OCI-M1 (cell line): ENCODE data around the gene BMP8A.
"Not testable (repeated sequence)": the region's sequence is repeated elsewhere in the genome, so short reads cannot be mapped to it uniquely, and the experiment has no call there.

Experiments
- DNase-seq: peaks from one replicate; lab custom pipeline; 2025; lab: John Stamatoyannopoulos, UW

Gene BMP8A

DNA sequence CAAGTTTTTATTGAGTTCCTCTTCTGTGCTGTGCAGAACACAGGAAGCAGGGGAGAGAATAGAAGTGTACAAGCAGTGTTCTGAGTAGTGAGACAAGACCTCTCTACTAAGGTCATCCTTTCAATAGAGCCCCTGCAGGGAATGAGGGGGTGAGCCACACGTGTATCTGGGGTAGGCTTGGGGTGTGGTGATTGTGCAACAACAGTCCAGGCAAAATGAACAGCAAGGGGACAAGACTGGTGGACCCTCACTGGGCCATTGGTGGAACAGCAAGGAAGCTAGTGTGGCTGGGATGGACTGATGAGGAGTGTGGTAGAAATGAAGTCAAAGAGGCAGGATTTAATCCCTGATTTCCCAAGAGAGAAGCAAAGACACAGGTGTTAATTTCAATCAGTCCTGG, 8.2 kb upstream of the BMP8A start:
- no peak for DNase-seq

DNA sequence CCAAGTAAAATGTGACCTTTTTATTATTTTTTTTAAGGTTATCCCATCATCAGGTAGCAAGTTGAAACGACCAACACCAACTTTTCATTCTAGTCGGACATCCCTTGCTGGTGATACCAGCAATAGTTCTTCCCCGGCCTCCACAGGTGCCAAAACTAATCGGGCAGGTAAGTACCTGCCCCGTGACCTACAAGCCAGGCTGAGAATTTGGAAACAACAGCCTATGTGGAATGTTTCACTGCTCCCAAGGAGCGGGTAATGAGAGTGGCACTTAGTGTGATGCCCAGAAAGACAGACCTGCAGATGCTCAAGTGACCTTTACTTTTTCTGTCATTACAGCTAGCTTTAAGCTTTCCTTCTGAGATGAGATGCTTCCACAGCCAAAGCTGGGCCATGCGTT, 6.9 kb upstream of the BMP8A start:
- DNase-seq: no peak

DNA sequence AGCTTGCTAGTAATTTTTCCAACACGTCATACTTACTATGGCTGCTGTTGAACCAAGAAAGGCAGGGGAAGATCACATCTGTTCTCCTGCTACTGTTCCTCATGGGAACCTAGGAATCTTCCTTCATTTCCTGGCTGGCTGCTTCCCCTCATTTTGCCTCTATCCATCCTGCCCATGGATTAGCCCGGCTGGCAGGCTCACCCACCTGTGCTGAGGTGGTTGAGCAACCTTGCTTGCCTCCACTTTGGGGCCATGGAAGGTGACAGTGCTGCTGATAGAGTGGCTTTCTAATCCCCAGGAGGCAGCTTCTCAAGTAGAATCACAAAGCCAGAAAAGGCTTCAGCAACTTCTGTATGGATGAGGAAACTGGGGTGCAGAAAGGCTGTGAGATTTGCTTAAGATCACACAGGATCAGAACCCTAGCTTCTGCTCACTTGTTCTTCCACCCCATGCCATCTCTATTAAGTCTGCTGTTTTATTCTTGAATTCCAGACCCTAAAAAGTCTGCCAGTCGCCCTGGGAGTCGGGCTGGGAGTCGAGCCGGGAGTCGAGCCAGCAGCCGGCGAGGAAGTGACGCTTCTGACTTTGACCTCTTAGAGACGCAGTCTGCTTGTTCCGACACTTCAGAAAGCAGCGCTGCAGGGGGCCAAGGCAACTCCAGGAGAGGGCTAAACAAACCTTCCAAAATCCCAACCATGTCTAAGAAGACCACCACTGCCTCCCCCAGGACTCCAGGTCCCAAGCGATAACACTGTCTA, 6.2 kb upstream of the BMP8A start:
- no peak for DNase-seq

DNA sequence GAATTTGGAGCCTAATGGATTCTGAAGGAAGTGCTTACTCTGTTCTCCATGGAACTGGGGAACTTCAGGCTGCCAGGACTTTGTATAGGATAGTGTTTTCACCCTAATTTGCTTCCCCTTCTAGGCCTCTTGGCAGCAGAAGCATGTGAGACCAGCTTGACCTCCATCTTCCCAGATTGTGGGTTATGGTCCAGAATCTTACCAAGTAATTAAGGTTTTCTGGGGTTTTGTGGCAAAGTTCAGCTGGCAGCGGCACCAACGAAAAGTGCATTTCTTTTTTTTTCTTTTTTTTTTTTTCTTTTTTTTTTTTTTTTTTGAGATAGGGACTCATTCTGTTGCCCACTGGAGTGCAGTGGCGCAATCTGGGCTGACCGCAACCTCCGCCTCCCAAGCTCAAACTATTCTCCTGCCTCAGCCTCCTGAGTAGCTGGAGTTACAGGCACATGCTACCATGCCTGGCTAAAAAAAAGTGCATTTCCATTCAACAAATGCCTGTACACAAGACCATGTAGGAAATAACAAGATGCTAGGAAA, 3.4 kb upstream of the BMP8A start:
- DNase-seq: no peak

DNA sequence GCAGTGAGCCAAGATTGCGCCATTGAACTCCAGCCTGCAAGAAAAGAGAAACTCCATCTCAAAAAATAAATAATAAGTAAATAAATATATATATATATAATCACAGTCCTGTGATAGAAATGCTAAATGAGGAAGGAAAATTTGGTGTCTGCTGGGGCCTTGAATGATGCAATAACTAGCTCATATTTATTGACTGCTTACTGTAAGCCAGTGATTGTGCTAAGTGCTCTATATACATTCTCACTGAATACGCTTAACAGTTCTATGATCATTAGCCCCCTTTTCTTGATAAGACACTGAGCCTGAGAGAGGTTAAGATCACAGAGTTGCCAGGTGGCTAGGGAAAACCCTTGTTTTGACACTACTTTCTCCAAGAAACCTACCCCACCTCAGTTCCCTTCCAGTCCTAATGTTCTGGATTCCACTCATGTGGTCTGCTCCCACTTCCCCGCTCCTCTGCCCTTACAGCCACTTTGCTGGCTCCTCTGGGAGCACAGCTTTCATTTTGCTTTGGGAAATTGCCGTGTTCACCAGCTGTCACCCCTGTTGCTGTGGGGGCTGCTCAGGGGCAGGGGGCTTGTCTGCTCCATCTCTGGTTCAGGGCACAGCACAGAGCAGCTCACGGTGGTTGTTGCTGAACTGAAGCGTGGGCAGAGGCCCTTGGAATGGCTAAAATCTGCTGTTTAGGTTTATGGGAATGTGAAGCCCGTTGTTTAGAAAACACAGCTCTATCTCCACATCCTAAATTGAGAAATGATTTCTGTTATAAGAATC, 2.5 kb upstream of the BMP8A start:
- peak; percentile 74 for DNase-seq

DNA sequence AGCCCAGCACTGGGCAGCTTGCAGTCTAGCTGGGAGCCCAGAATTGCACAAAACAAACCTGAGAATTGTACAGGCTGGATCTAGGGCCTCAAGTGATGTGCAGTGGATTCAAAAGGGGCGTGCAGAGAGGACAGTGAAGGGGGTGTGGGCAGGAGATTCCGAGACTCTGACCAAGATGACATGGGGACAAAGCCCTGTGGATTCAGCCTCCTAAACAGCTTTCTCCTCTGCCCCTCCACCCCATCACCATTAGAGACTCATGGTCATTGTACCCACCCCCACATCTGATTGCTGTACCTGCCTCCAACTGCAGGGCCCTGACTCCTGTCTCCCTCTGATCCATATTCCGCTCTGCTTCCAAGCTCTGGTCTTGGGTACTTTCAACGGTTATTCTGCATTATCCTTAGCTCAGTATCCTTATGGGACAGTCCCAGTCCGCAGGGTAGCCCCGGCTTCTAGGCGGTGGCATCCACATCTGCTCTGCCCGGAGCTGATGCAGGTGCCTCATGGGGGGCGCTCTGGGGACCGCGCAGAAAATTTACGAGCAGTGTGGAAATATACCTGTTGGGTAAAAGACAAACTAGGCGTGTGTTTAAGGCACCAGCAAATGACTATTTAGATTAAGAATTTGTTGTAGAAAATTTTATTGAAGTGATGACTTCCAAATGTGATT, 1.7 kb upstream of the BMP8A start:
- no peak for DNase-seq

DNA sequence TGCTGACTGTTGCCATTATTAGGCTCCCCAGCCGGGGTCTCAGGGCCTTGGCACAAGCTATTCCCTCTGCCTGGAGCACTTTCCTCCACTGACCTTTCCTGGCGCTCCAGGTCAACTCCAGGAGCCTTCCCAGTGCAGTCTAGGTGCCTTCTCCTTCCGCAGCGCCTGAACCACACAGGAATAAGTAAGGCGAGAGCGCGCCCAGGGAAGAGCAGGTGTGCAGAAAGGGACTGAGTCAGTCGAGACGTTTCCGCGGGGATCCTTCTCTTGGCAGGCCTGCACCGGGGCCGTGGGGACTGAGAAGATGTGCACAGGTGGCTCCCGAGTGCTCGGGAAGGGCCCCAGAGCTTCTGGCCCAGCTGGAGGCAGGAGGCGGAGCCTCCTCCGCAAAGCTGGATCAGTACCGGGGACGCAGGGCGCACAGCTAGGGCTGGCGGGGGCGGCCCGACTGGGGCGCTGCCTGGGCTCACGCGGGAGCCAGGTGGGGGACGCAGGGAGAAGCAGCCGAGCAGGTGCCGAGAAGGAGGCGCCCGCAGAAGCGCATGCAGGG, 765 bp upstream of the BMP8A start:
- no peak for DNase-seq

DNA sequence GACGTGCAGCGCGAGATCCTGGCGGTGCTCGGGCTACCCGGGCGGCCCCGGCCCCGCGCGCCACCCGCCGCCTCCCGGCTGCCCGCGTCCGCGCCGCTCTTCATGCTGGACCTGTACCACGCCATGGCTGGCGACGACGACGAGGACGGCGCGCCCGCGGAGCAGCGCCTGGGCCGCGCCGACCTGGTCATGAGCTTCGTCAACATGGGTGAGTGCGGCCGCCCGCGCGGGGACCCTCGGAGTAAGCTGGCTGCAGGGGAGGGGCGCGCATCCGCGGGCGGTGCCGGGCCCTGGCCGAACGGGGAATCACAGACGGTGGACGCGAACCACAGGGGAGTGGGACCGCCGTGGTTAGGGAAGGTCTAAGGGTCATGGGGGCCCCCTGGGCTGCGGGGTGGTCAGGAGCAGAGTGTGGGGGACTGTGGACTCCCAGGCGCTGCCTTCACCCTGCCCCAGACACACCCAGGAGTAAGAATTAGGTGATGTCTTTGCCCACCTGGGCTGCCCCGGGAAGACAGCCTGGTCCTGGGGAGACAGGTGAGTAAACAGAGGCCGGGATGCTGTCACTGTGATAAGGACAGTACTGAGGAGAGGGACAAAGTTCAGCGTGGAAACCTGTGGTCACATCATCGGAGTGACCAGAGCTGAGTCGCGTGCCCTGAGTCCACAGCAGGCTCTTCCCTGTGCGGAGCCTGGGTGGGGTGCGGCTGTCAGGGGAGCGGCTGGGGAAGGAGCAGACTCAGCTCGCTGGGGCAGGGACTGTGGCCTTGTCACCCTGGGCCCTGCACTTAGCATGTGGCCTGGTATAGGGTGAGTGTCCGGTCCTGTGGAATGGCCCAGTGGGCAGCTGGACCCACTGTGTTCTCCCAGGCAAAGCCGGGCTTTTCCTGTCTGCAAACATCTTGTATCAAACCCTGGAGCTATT, 944 bp downstream of the BMP8A start:
- DNase-seq: not testable (repeated sequence)

DNA sequence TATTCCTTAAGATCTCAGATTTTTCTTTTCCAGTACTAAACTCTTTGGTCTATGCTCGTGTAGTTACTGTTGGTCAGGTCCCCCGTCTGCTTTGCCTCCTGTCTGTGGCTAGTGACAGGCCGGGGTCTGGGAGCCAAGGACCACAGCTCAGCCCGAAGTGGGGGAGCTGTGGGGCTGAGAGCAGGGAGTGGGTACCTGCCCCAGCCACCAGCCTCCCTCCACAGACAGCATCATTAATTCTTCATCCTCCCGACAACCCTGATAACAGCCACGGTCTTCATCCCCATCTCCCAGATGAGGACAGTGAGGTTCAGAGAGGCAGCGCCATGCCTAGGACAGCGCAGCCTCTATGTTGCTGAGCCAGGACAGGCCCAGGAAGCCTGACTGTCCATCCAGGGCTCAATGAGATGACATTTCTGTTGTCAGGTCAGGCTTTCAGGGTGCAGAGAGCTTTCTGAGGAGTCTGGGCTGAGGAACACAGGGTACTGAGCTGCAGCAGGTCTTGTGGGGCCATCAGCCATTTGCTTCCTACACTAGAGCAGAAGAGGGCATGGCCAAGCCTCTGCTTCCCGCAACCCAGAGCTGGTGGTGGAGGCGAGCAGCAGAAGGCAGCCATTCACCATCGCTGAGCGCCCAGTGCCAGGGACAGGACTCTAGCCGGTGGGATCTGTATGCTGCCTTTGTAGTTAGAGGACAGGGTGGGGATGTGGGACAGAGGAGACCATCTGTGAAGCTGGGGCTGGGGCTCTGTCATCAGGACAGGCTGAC, 1.8 kb downstream of the BMP8A start:
- not testable (repeated sequence) for DNase-seq

DNA sequence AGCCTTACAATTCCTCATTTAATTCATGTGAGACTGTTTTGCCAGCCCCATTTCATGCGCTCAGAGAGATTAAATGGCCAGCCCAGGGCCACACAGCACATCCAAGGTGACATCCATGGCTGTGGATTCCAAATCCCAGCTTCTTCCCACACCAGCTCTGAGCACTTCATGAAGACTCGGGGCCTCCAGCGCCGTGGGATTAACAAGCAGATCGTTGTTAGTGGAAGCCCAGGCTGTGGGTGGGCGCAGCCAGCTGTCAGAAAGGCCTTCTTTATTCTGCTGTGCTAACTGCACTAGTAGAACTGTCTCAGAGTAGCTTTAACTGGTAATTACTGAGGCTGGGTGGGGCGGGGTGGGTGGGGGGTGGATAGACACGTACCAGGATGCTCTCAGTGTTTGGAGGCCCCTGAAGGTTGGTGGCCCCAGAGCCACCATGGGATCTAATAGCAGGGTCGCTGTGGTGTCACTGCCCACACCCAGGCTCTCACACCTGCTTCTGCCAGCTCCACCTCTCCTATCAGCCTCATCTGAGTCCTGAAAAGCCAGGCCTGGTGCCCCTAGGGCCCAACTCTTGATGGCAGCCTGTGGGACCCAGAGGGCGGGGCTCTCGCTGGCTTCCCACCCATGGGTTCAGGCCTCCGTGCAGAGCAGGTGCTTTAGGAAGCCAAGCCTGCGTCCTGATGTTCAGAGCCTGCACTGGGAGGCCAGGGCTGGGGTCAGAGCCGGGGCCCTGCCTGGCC, 3.4 kb downstream of the BMP8A start:
- no peak for DNase-seq

DNA sequence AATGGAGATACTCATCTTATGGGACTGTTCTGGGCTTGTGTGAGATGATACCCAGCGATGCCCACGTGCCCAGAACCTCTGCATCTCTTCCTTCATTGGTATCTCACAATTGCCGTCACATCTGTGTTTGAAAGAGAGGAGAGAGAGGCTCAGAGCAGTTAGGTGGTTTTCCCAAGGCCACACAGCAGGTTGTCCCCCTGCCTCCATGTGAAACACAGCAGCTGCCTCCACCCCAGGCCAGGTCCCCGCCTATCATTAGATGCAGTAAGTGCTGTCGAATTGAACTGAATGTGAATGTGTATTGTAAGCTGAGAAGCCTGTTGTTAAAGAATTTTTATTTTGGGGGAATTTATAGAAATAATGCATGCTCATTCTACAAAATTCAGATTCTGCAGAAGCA, 5.1 kb downstream of the BMP8A start:
- not testable (repeated sequence) for DNase-seq

DNA sequence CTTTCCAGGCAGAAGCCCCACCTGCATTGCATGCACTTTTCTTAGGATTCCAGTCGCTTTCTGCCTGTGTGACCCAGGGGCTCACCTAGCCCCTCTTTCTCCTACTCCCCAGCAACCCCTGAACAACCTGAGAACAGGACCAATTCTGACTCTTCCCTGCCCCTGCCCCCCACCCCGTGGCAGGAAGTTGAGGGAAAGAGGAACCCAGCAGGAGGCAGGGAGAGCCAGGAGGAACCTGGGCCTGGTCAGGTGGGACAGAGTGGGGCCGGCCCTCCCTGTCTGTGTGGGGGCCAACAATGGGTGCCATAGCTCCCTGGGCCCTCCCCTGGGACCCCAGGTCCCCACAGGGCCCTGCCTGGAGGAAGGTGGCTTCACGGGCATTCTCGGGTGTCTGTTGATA, 6.1 kb downstream of the BMP8A start:
- no peak for DNase-seq

DNA sequence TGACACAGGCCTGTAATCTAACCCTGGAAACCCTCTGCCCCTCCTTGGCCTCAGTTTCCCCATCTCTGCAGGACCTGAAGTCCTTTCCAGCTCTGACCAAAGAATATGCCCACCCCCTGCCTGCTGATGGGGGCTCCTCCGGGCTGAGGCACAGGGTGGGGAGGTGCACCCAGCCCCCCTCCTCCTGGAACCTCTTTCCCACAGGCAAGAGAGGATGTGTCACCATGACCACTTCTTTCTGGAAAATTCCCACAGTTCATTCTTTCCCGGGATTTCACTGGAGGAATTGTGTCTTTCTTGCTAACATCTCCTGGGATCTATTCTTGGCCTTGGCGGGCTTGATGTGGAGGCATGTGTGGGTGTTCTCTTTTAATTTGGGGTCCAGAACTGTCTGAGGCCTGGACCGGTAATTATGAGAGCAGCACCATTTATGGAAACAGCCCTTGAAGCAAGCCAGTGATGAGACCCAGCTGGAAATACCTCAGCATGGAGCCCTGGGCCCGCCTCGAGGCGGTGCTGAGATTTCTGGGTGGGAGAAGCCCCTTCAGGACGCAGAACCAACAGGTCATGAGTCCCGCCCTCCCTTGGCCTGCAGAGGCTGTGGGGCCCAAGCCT, 6.8 kb downstream of the BMP8A start:
- DNase-seq: not testable (repeated sequence)

DNA sequence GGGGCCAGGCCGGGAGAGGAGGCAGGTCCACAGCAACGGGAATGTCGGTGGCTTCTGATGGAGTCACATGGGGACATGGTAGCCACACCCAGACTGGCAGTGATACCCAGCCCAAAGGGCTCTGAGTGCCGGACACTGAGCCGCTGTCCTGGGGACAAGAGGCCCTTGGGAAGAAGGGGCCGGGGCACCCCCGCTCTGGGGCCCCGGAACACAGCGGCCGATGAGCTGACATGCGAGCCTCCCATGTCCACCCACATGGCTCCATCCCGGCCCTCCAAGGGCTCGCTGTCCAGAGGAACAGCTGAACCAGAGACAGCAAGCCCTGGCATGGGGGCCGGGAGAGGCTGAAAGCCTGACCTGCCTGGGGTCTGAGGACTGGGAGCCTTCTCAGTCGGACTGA, 7.4 kb downstream of the BMP8A start:
- DNase-seq: not testable (repeated sequence)

DNA sequence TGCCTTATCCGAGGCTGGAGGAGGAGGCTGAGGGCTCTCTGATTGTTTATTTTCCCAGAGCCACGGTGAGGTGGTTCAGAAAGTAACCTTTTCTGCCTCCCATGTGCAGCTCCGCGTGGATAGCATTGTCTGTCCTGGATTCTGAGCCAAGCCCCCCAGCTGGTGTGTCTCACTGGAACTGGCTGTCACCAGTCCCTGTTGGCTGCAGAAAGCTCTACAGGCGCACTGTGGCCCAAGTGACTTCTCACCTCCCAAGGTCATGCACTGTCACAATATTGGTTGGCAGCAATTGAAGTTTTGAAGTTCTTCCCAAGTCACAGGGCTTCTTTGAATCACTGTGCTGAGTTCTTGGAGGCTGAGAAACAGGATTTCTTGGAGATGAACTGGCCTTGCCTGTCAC, 8.2 kb downstream of the BMP8A start:
- DNase-seq: no peak

DNA sequence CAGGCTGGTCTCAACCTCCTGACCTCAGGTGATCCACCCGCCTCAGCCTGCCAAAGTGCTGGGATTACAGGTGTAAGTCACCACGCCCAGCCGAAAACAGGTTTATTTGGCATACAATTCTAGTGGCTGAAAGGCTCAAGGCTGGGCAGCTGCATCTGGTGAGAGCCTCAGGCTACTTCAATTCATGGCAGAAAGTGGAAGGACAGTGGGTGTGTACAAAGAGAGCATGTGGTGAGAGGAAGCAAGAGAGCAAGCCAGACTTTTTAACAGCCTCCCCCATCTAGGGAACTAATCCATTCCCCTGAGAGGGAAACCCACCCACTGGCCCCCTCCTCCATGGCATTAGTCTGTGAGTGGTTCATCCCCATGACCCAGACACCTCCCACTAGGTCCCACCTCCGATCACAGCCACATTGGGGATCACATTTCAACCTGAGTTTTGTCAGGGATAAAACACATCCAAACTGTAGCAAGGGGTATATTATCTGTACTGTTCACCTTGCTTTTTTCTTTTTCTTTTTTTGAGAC, 9.5 kb downstream of the BMP8A start:
- no peak for DNase-seq

DNA sequence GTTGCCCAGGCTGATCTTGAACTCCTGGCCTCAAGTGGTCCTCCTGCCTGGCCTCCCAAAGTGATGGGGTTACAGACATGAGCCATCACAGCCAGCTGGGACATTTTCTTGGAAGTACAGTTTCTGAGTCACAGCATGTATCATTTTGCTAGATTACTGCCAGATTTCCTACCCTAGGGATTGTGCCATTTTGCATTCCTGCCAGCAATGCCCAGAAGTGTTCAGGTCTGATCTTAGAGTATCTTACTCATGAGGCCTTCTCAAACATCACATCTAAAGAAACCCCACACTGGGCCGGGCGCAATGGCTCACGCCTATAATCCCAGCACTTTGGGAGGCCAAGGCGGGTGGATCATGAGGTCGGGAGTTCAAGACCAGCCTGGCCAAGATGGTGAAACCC, 10.2 kb downstream of the BMP8A start:
- DNase-seq: no peak

DNA sequence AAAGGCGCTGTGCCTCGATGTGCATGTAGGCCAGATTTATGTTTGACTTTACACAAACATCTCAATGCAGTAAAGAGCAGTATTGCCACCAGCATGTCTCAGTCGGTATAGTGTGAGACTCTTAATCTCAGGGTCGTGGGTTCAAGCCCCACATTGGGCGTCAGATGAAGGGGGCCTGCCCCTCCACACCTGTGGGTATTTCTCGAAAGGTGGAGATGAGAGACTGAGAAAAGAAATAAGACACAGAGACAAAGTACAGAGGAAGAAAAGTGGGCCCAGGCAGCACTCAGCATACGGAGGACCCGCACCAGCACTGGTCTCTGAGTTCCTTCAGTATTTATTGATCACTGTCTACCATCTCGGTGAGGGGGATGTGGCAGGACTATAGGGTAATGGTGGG, 13.0 kb downstream of the BMP8A start:
- not testable (repeated sequence) for DNase-seq

DNA sequence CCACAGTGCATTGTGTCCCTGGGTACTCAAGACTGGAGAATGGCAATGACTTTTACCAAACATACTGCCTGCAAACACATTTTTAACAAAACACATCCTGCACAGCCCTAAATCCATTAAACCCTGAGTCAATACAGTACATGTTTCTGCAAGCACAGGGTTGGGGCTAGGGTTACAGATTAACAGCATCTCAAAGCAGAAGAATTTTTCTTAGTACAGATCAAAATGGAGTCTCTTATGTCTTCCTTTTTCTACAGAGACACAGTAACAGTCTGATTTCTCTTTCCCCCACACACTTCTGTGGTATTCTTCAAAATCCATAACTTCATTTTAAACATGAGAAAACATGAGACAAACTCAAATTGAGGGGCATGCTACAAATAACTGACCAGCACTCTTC, 13.9 kb downstream of the BMP8A start:
- DNase-seq: no peak
